ENCODE measurements around the gene ASAP2.
A peak's percentile ranks its signal among the peaks of the same experiment; 100 is the strongest.

The ASAP2 gene

GRCh38 chr2:9318461-9319337 lies 112.1 kb downstream of the ASAP2 start:
- DNase-seq (ENCODE audit: low read depth, low spot score), result no peak

GRCh38 chr2:9319338-9319715 lies 112.7 kb downstream of the ASAP2 start:
- DNase-seq (ENCODE audit: low read depth, low spot score), result no peak

GRCh38 chr2:9322576-9322975 lies 116.0 kb downstream of the ASAP2 start:
- DNase-seq (ENCODE audit: low read depth, low spot score), result no peak

GRCh38 chr2:9325428-9325827 lies 118.8 kb downstream of the ASAP2 start:
- DNase-seq (ENCODE audit: low read depth, low spot score), result no peak

- no peak for DNase-seq (ENCODE audit: low read depth, low spot score)
Measured at GRCh38 chr2:9326975-9327374, 120.4 kb downstream of the ASAP2 start.

GRCh38 chr2:9327873-9328352 lies 121.3 kb downstream of the ASAP2 start:
- DNase-seq (ENCODE audit: low read depth, low spot score), result no peak

- DNase-seq (ENCODE audit: low read depth, low spot score), result no peak
Measured at GRCh38 chr2:9328931-9329330, 122.3 kb downstream of the ASAP2 start.

- no peak for DNase-seq (ENCODE audit: low read depth, low spot score)
Measured at GRCh38 chr2:9329497-9329896, 122.9 kb downstream of the ASAP2 start.

GRCh38 chr2:9330612-9331270 lies 124.1 kb downstream of the ASAP2 start:
- DNase-seq (ENCODE audit: low read depth, low spot score), result no peak

- no peak for DNase-seq (ENCODE audit: low read depth, low spot score)
Measured at GRCh38 chr2:9331704-9332103, 125.1 kb downstream of the ASAP2 start.

GRCh38 chr2:9332136-9332852 lies 125.7 kb downstream of the ASAP2 start:
- no peak for DNase-seq (ENCODE audit: low read depth, low spot score)

GRCh38 chr2:9332853-9333245 lies 126.2 kb downstream of the ASAP2 start:
- DNase-seq (ENCODE audit: low read depth, low spot score), result no peak

- DNase-seq (ENCODE audit: low read depth, low spot score), result peak; percentile 64
Measured at GRCh38 chr2:9333591-9334171, 127.1 kb downstream of the ASAP2 start.

GRCh38 chr2:9334761-9335160 lies 128.1 kb downstream of the ASAP2 start:
- DNase-seq (ENCODE audit: low read depth, low spot score), result no peak

- no peak for DNase-seq (ENCODE audit: low read depth, low spot score)
Measured at GRCh38 chr2:9335322-9335832, 128.8 kb downstream of the ASAP2 start.

- no peak for DNase-seq (ENCODE audit: low read depth, low spot score)
Measured at GRCh38 chr2:9336241-9336575, 129.6 kb downstream of the ASAP2 start.

GRCh38 chr2:9336576-9337314 lies 130.1 kb downstream of the ASAP2 start:
- peak; percentile 90 for DNase-seq (ENCODE audit: low read depth, low spot score)

- DNase-seq (ENCODE audit: low read depth, low spot score), result no peak
Measured at GRCh38 chr2:9337901-9338300, 131.3 kb downstream of the ASAP2 start.

- no peak for DNase-seq (ENCODE audit: low read depth, low spot score)
Measured at GRCh38 chr2:9341337-9341887, 134.8 kb downstream of the ASAP2 start.

- DNase-seq (ENCODE audit: low read depth, low spot score), result no peak
Measured at GRCh38 chr2:9342659-9343058, 136.0 kb downstream of the ASAP2 start.

- DNase-seq (ENCODE audit: low read depth, low spot score), result no peak
Measured at GRCh38 chr2:9343524-9343923, 136.9 kb downstream of the ASAP2 start.
